ENCODE results near the gene HAND1.

The HAND1 gene

DNA sequence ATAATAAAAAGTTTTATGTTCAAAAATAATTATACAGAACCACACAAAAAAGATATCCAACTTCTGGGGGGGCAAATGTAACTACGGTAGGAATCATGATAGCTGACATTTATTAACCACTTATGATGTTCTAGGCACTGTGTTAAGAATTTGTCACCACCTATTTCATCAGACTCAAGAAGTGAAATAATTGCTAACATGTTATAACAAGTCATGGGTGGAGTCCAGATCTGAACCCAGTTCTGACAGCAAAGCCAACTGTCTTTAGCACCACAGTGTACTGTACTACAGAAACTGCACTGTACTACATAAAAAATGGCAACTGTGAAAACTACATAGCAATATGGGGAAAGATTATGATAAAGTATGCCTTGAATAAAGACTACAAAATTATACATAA, 35.2 kb downstream of the HAND1 start:
- TF ChIP-seq CTCF (IDR thresholded peaks at IDR 0.05; ENCODE audit: low read depth, low read length), result no peak
- no peak for DNase-seq (ENCODE audit: extremely low read depth, low read depth)

- no peak for DNase-seq (ENCODE audit: extremely low read depth, low read depth)
- TF ChIP-seq CTCF (IDR thresholded peaks at IDR 0.05; ENCODE audit: low read depth, low read length), result no peak
These were observed 37.5 kb downstream of the HAND1 start for GRCh38 chr5:154440540-154440939.

DNA sequence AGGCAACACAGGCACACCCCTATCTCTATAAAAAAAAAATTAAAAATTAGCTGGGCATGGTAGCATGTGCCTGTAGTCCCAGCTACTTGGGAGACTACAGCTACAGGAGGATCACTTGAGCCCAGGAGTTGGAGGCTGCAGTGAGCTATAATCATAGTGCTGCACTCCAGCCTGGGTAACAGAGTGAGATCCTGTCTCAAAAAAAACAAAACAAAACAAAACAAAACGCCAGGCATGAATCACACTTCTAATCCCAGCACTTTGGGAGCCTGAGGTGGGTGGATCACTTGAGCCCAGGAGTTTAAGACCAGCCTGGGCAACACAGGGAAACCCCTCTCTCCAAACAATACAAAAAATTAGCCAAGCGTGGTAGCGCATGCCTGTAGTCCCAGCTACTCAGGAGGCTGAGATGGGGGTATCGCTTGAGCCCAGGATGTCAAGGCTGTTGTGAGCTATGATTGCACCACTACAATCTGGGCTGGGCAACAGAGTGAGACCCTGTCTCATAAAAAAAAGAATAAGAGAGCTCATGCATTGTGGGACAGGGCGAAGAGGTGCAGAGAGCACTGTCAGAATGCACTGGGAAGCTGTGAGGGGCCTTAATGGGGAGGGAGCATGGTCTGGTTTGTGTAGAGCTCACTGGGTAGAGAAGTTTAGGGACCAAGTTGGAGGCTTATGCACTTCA, 40.6 kb downstream of the HAND1 start:
- DNase-seq (ENCODE audit: extremely low read depth, low read depth), result no peak
- no peak for TF ChIP-seq CTCF (IDR thresholded peaks at IDR 0.05; ENCODE audit: low read depth, low read length)

DNA sequence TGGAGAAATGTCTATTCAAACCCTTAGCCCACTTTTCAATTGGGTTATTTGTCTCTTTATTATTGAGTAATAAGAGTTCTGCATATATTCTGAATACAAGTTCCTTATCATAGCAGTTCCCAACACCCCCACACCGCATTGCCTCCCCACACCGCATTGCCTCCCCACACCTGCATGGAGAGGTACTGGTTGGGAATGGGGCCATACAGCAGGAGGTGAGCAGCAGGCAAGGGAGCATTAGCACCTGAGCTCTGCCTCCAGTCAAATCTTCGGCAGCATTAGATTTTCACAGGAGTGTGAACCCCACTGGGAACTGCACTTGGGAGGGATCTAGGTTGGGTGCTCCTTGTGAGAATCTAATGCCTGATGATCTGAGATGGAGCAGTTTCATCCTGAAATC, 42.8 kb downstream of the HAND1 start:
- no peak for DNase-seq (ENCODE audit: extremely low read depth, low read depth)
- TF ChIP-seq CTCF (IDR thresholded peaks at IDR 0.05; ENCODE audit: low read depth, low read length), result no peak

DNA sequence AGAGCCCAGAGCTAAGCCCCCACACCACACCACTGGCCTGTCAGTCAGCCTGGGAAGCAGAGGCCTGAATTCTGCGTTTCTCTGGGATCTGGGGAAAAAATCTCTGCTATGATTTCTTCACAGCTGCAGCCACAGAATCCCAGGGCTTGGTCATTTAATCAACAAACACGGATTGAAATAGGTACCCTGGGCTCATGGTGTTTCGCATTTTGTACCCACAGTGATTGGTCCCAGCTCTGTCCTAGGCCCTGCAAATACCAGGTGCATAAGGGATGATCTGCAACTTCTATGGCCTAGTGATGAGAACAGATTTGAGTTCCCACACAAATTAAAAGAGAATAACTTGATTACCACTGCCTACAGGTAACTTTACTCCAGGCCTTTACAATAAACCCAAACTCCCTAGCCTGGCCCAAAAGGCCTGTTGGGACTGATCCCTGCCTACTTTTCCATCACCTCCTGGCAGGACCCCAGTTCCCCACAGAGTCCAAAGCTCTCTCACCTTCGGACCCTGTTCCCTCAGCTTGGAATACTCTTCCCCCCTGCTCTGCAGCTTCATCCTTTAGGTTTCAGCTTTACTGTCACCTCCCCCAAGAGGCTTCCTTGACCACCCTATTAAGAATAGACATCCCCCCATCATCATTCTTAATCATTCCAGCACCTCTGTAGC, 46.9 kb downstream of the HAND1 start:
- DNase-seq (ENCODE audit: extremely low read depth, low read depth), result no peak

GRCh38 chr5:154430466-154430865, 47.6 kb downstream of the HAND1 start:
- no peak for TF ChIP-seq CTCF (IDR thresholded peaks at IDR 0.05; ENCODE audit: low read depth, low read length)
- DNase-seq (ENCODE audit: extremely low read depth, low read depth), result no peak

More for the DNA sequence above, 46.9 kb downstream of the HAND1 start:
- TF ChIP-seq CTCF (IDR thresholded peaks at IDR 0.05; ENCODE audit: low read depth, low read length), result no peak

DNA sequence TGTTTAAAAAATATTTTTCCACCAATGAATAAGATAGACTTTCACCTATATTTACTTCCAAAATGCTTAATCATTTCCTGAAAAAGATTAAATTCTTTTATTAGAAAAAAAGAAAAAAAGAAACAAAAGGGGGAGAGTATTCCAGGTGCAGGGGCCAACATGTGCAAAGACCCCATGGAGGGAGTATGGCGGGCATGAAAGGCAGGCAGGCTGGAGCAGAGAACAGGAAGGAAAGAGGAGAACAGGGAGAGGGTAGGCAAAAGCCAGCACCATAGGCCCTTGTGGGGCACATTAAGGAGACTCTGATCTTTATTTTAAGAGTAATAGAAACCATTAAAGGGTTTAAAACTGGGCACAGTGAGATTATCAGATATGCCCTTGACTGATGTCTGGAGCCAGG, 48.7 kb downstream of the HAND1 start:
- no peak for TF ChIP-seq CTCF (IDR thresholded peaks at IDR 0.05; ENCODE audit: low read depth, low read length)
- no peak for DNase-seq (ENCODE audit: extremely low read depth, low read depth)

All from AG09319 (cell line).